OCI-LY7 (cell line): Measurements from ENCODE around the gene SERINC1.

Source experiments
- EZH2phosphoT487 ChIP-seq: fragments of 200-600 bp; sonication (generic); IDR thresholded peaks from 2 replicates; pipeline ENCODE4 v1.6.1; 2018; ENCODE audit warnings: low read depth, borderline replicate concordance, mild to moderate bottlenecking, mixed run types, antibody characterized with exemption, low read length, moderate library complexity, mixed read lengths
- TF ChIP-seq, protein P1 (sequence below): fragments of 200-600 bp; sonication (generic); conservative IDR thresholded peaks from 2 replicates; pipeline ENCODE4 v1.5.1; 2014; ENCODE audit warnings: mild to moderate bottlenecking, antibody characterized with exemption, low read length, moderate library complexity, mixed read lengths

GRCh38 chr6:122422614-122423267 is 48.9 kb downstream of the SERINC1 start:
- TF ChIP-seq, protein P1, sequence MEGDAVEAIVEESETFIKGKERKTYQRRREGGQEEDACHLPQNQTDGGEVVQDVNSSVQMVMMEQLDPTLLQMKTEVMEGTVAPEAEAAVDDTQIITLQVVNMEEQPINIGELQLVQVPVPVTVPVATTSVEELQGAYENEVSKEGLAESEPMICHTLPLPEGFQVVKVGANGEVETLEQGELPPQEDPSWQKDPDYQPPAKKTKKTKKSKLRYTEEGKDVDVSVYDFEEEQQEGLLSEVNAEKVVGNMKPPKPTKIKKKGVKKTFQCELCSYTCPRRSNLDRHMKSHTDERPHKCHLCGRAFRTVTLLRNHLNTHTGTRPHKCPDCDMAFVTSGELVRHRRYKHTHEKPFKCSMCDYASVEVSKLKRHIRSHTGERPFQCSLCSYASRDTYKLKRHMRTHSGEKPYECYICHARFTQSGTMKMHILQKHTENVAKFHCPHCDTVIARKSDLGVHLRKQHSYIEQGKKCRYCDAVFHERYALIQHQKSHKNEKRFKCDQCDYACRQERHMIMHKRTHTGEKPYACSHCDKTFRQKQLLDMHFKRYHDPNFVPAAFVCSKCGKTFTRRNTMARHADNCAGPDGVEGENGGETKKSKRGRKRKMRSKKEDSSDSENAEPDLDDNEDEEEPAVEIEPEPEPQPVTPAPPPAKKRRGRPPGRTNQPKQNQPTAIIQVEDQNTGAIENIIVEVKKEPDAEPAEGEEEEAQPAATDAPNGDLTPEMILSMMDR = no peak
- no peak for TF ChIP-seq EZH2phosphoT487
